Brain pericyte (primary cell): ENCODE data around the gene ARHGAP40.

Source experiments
- DNase-seq: peaks from one replicate; pipeline ENCODE4 v3.0.0-alpha.2; 2012; ENCODE audit warnings: low read depth, low spot score

ARHGAP40 gene

DNA sequence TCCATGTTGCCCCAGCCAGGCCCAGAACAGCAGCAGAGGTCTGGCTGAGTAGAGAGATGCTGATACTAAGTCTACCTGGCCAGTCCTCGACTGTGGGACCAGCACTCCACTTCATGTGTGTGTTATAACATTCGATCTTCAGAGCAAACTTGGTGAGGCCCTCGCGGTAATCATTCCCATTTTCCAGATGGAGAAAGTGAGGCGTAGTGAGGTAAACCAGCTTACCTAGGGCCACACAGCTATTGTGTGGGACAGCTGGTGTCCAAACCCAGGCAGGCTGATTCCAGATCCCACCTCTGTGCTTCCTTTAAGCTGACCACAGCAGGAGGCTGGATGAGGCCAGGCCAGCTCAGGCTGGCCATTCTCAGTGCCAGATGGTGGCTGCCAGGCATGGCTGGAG is 75.0 kb downstream of the ARHGAP40 start:
- no peak for DNase-seq

DNA sequence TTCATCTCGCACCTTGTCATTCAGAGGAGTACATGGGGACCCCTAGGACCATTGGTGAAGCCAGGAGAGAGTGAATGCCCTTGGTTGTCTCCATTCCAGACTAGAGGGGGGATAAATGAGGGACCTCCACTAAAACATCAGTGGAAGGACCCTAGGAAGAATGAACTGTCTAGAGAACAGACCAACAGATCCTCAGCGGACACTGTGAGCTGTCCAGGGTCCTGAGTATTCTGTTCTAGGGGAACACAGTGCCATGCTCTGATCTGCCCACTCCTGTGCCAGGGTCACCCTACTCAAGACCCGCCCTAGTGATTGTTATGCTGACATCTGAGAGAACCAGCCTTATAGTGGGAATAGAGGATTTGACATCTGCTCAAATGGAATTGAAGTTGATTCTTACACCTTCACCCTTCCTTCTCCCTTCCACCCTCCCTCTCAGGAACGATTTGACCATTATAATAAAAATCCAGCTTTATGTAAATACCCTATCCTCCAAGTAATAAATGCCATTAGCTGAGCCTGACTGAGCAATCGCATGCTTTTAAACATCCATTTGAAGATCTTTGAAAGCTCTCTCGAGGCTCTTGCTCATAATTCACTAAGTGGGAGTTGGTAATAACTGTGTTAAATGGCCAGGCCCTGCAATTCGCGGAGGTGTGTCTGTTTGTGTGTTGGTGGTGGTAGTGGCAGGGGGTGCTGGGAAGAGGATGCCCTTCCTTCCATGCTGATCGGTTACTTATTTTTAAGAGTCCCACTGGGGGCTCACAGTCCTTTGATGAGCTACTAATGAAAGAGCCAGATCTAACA is 79.1 kb downstream of the ARHGAP40 start:
- no peak for DNase-seq

DNA sequence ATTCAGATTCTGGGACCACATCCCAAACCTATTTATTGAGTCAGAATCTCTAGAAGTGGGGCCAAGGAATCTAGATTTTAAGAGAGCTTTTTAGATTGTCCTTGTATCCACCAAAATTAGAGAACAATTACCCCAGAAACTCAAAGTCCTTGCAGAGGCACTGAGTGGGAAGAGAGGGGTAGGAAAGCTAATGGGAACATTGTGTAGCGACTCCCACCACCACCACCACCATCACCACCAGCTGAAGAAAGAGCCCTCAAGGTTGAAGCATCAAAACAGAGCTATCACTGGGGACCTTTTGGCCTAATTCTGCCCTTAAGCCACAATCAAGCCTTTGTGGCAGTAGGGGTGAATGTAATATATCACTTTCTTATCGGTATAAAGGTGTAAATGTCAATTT is 83.7 kb downstream of the ARHGAP40 start:
- no peak for DNase-seq

DNA sequence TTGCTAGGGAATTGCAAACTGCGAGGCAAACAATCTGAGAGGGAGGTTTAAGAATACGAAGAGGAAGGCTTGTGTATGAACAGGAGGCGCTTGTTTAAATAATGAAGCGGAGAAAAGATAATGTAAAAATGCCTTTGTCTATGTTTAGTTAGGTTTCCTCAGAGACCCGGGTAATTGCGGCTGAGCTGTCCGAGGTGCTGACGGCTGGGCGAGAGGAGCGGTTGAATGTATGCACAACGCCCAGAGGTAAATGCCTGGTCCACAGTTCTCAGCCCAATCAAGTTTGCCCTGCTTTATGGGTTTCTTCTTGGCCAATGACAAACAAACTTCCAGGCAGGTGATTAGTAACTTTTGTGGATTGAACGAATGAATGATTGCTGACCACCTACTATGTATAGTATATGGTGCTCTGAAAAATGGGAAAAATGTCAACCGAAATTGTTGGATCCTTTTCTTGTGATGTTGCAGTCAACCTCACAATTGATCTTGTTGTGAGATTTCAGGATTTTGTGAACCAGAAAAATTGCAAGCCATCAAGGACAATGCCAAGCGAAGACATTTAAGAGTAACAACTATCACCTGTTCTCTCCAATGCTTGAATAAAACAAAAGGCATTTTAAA is 84.4 kb downstream of the ARHGAP40 start:
- DNase-seq = no peak

DNA sequence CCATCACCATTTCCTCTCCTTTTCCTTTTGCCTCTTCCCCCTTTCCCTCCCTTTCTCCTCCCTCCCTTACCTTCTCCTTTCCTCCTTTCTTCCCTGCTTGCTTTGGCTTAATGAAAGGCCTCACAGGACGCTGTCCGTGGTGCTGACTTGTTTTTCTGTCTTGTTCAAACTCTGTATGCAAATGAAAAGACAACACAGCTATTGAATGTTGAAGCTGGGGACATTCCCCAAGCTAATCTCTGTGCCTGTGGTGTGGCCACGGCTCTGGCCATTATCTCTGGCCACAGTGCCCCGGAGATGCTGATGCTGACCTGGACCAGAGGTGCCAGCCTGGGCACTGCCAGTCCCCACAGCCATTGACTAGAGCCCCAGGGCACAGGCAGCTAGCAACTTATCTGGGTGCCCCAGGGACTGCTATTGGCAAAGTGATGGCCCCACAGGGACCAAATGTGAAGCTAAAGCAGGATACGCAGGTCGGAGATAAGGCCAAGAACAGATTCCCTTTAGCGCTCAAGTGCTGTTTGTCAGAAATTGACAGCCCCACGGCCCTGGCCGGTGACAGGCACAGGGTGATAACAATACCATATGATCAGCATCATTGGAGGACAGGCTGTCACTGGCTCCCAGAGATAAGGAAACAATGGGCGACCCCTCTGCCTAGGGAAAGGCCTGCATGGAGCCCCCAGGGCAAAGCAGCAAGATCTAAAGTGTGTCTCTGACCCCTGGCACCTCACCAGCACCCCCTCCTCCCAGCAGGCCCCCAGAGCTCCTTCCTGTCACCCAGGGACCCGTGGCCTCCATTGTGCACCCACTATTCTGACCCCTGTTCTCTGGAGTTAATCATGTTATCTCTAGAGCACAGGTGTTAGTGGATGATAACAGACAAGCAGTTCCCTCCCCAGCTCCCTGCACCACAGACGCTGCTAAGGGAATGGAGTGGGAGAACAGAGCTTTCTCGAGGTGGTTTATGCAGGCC is 91.1 kb downstream of the ARHGAP40 start:
- no peak for DNase-seq

- DNase-seq = no peak
These were observed 95.7 kb downstream of the ARHGAP40 start for GRCh38 chr20:38697306-38697705.

- no peak for DNase-seq
These were observed 96.9 kb downstream of the ARHGAP40 start for GRCh38 chr20:38698541-38698940.

DNA sequence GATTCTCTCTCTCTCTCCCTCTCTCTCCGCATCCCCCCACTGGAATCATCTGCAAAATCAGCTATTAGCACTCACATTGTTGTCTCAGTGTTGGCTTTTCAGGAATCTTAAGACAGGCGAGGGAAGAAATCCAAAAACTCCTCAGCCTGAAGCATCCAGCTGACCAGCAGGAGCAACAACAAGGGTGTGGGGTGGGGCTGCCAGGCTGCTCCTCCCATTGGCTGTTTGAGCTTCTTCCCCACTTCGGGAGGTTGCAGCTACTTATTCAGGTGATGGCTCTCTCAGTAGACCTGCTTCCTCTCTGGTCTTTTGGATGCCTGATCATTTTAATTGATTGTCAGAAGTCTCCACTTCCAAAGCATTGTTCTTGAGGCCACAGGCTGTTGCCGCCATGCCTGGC is 98.5 kb downstream of the ARHGAP40 start:
- DNase-seq = no peak
